Mucosa of stomach (tissue), 1 donor: ENCODE data around the gene OAF.

Experiments
- H3K27me3 ChIP-seq: one replicate; pipeline ENCODE4 v1.7.0; 2013; ENCODE audit warnings: mild to moderate bottlenecking, low read length; ENCODE audit not compliant: control insufficient read depth, insufficient read depth
- H3K36me3 ChIP-seq: one replicate; pipeline ENCODE4 v1.7.0; 2013; ENCODE audit warnings: low read length; ENCODE audit not compliant: control insufficient read depth, insufficient read depth
- H3K4me1 ChIP-seq: one replicate; pipeline ENCODE4 v1.7.0; 2013; ENCODE audit warnings: mild to moderate bottlenecking, low read length; ENCODE audit not compliant: control insufficient read depth, insufficient read depth
- H3K4me3 ChIP-seq: one replicate; pipeline ENCODE4 v1.7.0; 2013; ENCODE audit warnings: low read length
- H3K9ac ChIP-seq: one replicate; pipeline ENCODE4 v1.7.0; 2013; ENCODE audit warnings: mild to moderate bottlenecking, low read length, moderate library complexity
- H3K9me3 ChIP-seq: one replicate; pipeline ENCODE4 v1.7.0; 2013; ENCODE audit warnings: mild to moderate bottlenecking, low read length, moderate library complexity; ENCODE audit not compliant: control insufficient read depth
- donor health status: Pancreatic carcinoma.

Gene OAF

GRCh38 chr11:120198403-120198786, 12.4 kb upstream of the OAF start:
- Histone ChIP-seq H3K4me1 (no peaks in the 10 kb centered on the region), H3K36me3 (no peaks in the 10 kb centered on the region), H3K27me3 (peaks cover 5% of the 10 kb centered on the region), H3K9me3 (no peaks in the 10 kb centered on the region), H3K9ac (no peak overlapping the region), H3K4me3 (no peak overlapping the region)

GRCh38 chr11:120198787-120199469, 11.9 kb upstream of the OAF start:
- Histone ChIP-seq H3K4me3 (no peak overlapping the region), H3K27me3 (peaks cover 5% of the 10 kb centered on the region), H3K36me3 (no peaks in the 10 kb centered on the region), H3K9me3 (no peaks in the 10 kb centered on the region), H3K9ac (no peak overlapping the region), H3K4me1 (no peaks in the 10 kb centered on the region)

GRCh38 chr11:120199613-120200012, 11.2 kb upstream of the OAF start:
- no peak overlapping the region for H3K9ac ChIP-seq
- peaks cover 5% of the 10 kb centered on the region for H3K27me3 ChIP-seq
- no peaks in the 10 kb centered on the region for H3K4me1 ChIP-seq
- no peak overlapping the region for H3K4me3 ChIP-seq
- H3K36me3 ChIP-seq: no peaks in the 10 kb centered on the region
- H3K9me3 ChIP-seq: no peaks in the 10 kb centered on the region

GRCh38 chr11:120200677-120201076, 10.2 kb upstream of the OAF start:
- no peaks in the 10 kb centered on the region for H3K4me1 ChIP-seq
- peaks cover 5% of the 10 kb centered on the region for H3K27me3 ChIP-seq
- no peak overlapping the region for H3K4me3 ChIP-seq
- no peaks in the 10 kb centered on the region for H3K36me3 ChIP-seq
- no peak overlapping the region for H3K9ac ChIP-seq
- H3K9me3 ChIP-seq: no peaks in the 10 kb centered on the region

DNA sequence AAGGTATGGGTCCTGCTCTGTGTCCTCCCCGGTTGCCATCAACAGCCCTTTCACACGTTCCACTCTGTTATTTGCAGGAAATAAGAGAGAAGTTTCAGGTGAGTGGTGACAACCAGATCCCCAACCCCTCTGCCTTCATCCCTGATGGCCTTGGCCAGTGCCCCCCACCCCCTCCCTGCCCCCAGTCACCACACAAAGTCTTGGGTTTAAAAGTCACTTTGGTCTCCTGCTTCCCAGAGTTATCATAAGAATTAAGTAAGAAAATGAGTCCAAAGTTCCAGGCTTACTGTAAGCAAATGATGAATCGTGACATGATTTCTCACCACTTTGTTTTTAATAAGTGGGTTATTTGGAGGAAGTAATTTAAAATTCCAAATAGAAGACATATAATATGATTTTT, 9.2 kb upstream of the OAF start:
- Histone ChIP-seq H3K27me3 (peaks cover 5% of the 10 kb centered on the region), H3K4me3 (no peak overlapping the region), H3K36me3 (no peaks in the 10 kb centered on the region), H3K9ac (no peak overlapping the region), H3K9me3 (no peaks in the 10 kb centered on the region), H3K4me1 (no peaks in the 10 kb centered on the region)

DNA sequence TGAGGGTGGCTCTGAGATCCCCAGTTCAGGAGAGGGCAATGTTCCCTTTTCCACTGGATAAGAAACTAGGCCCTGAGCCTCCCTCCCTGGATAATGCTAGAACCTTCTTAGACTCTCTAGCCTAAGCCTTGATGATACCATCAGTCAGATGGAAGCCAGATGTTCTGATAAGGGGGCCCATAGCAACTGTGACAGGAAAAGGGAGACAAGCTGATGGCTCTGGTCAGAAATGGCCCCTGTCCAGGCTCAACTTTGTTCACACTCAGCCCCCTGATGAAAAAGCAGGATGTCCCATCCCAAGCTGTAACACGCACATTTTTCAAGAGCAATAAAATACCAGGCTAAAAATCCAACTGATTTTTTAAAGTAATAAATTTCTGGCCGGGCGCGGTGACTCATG, 7.2 kb upstream of the OAF start:
- no peaks in the 10 kb centered on the region for H3K27me3 ChIP-seq
- no peaks in the 10 kb centered on the region for H3K36me3 ChIP-seq
- peaks cover under 1% of the 10 kb centered on the region for H3K4me1 ChIP-seq
- no peak overlapping the region for H3K9ac ChIP-seq
- H3K9me3 ChIP-seq: no peaks in the 10 kb centered on the region
- H3K4me3 ChIP-seq: no peak overlapping the region

- H3K4me3 ChIP-seq: no peak overlapping the region
- peaks cover 14% of the 10 kb centered on the region for H3K4me1 ChIP-seq
- no peak overlapping the region for H3K9ac ChIP-seq
- H3K36me3 ChIP-seq: no peaks in the 10 kb centered on the region
- H3K27me3 ChIP-seq: no peaks in the 10 kb centered on the region
- H3K9me3 ChIP-seq: no peaks in the 10 kb centered on the region
Measured at GRCh38 chr11:120205596-120206161, 5.2 kb upstream of the OAF start.

- H3K4me1 ChIP-seq: peaks cover 21% of the 10 kb centered on the region
- H3K4me3 ChIP-seq: no peak overlapping the region
- H3K9ac ChIP-seq: no peak overlapping the region
Measured at GRCh38 chr11:120207512-120207911, 3.3 kb upstream of the OAF start.

GRCh38 chr11:120208001-120208441, 2.8 kb upstream of the OAF start:
- no peak overlapping the region for H3K9ac ChIP-seq

More at GRCh38 chr11:120207512-120207911, 3.3 kb upstream of the OAF start:
- Histone ChIP-seq H3K36me3 (no peaks in the 10 kb centered on the region), H3K9me3 (no peaks in the 10 kb centered on the region), H3K27me3 (no peaks in the 10 kb centered on the region)

DNA sequence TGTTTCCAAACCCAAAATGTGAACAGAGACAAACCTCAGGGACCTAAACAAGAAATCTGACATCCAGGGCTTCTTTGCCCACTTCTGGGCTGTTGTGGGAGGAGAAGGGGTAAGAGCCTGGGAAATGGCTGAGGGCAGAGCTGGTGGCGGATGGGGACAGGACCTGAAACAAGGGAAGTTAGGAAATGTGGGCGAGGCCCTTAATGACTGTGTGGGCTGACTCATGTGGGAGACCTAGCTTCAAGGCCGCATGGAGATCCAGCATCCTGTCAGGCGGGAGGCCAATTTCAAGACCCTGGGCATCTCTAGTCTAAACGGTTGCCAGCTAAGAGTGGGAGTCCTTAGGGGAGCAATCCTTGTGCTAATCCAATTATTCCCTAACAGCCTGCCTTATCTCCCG, 2.1 kb upstream of the OAF start:
- Histone ChIP-seq H3K4me3 (no peak overlapping the region), H3K9ac (no peak overlapping the region), H3K4me1 (peaks cover 30% of the 10 kb centered on the region), H3K36me3 (no peaks in the 10 kb centered on the region), H3K9me3 (no peaks in the 10 kb centered on the region), H3K27me3 (no peaks in the 10 kb centered on the region)

More at GRCh38 chr11:120208001-120208441, 2.8 kb upstream of the OAF start:
- Histone ChIP-seq H3K4me3 (no peak overlapping the region), H3K36me3 (no peaks in the 10 kb centered on the region), H3K4me1 (peaks cover 26% of the 10 kb centered on the region), H3K9me3 (no peaks in the 10 kb centered on the region), H3K27me3 (no peaks in the 10 kb centered on the region)

DNA sequence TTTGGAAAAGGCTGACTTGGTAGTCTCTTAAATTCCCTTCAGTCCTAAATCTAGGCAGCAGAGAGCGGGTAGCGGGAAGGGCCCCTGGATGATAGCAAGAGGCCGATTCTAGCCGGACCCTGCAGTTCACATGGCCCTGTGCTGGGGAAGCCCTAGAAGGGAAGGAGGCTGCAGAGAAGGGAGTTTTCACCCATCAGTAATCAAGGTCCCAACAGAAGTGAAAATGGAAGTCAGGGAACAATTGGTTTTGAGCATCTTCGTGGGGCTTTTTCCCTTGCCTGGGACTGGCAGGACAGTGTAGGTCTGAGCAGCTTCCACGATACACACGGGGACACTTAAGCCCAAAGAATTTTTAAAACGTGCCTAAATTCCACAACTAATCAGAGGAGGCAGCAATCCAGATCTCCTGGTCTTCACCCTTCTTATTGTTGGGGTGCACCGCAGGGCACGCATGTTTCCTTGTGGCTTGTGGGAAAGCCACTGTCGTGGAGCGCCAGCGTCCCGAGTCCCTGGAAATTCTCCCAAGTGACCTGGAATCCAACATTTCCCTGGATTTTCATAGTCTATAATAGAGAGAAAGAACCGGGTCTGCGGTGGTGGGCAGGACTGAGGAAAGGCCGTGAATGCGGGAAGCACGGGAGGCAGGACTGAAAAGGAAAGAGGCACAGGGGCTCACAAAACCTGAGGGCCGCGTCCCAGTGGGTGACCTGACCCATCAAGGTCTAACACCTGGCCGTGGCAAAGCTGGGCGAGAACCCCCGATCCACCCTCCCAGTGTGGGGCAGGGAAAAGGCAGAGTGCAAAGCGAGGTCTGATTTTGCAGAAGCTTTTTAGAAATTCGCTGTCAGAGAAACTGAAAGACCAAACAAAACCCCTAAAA, 846 bp upstream of the OAF start:
- Histone ChIP-seq H3K4me1 (peaks cover 30% of the 10 kb centered on the region), H3K9me3 (no peaks in the 10 kb centered on the region), H3K36me3 (no peaks in the 10 kb centered on the region), H3K27me3 (no peaks in the 10 kb centered on the region), H3K4me3 (peak overlapping the region; percentile 44), H3K9ac (peak overlapping the region; percentile 80)
